GM12878 (cell line): ENCODE data around the gene UQCR10. TPM values are rescaled to one million over a fixed set of nuclear protein-coding genes. Genes with fewer than 3 reads are reported as not detected.

Experiments
- ATAC-seq: fragments of 200-7000 bp; cut with Tn5 transposase; 3 replicates; pipeline ENCODE4 v1.9.1; 2020; ENCODE audit warnings: mild to moderate bottlenecking, moderate library complexity
- BruUV-seq: library from RNA; stranded (reverse); fragments of 400-500 nt; replicated peaks from 2 replicates; lab custom pipeline; 2021; lab: Mats Ljungman, UMichigan
- CTCF ChIA-PET: fragments of 300-600 bp; sonication (Branson Sonifier 250); formaldehyde crosslinking; extraction: SDS; loops from one replicate; lab custom pipeline; 2021; ENCODE audit warnings: inconsistent platforms; lab: Yijun Ruan, JAX
- POLR2A ChIA-PET: fragments of 350-600 bp; formaldehyde crosslinking; extraction: SDS; loops from one replicate; lab custom pipeline; 2021; ENCODE audit warnings: inconsistent platforms; lab: Charles Lee
- RAD21 ChIA-PET: fragments of 300-600 bp; sonication (Branson Sonifier 250); formaldehyde crosslinking; loops from one replicate; lab custom pipeline; 2023; ENCODE audit warnings: antibody characterized with exemption; ENCODE audit not compliant: unreplicated experiment; lab: Charles Lee
- SMC1A ChIA-PET: fragments of 300-600 bp; sonication (Branson Sonifier 250); formaldehyde crosslinking; loops from one replicate; lab custom pipeline; 2023; ENCODE audit not compliant: unreplicated experiment, uncharacterized antibody; lab: Charles Lee
- DNase-seq: peaks from one replicate; pipeline ENCODE4 v3.0.0-alpha.2; 2011; ENCODE audit warnings: low read depth, low spot score
- FAIRE-seq: peaks from 3 replicates; lab custom pipeline; 2011; peaks lifted over from hg19 to GRCh38; lab: Jason Lieb, UNC
- H2AFZ ChIP-seq: 2 replicates; pipeline ENCODE4 v1.6.0; 2011; ENCODE audit warnings: low read depth, low read length, control low read depth; ENCODE audit not compliant: control insufficient read depth
- H3K27ac ChIP-seq: 2 replicates; pipeline ENCODE4 v1.5.1; 2011; ENCODE audit warnings: control low read depth; ENCODE audit not compliant: control insufficient read depth, insufficient read depth
- H3K27me3 ChIP-seq, 2 experiments: replicated peaks in 1 of 2; 2 replicates each; pipeline versions ENCODE4 v1.6.0 to v1.6.1; 2011; ENCODE audit warnings: low read length in 1 of 2; ENCODE audit not compliant: control insufficient read depth in 2 of 2, insufficient read depth in 2 of 2
- H3K36me3 ChIP-seq, 2 experiments: 2 replicates each; pipeline ENCODE4 v1.5.1; 2011; ENCODE audit warnings: low read length in 1 of 2; ENCODE audit not compliant: control insufficient read depth in 2 of 2, insufficient read depth in 2 of 2
- H3K4me1 ChIP-seq: 2 replicates; pipeline ENCODE4 v1.6.1; 2011; ENCODE audit warnings: mild to moderate bottlenecking, low read length, moderate library complexity, mixed read lengths; ENCODE audit not compliant: control insufficient read depth, insufficient read depth
- H3K4me2 ChIP-seq: 2 replicates; pipeline ENCODE4 v1.6.0; 2011; ENCODE audit warnings: control low read depth; ENCODE audit not compliant: control insufficient read depth, insufficient read depth
- H3K4me3 ChIP-seq: fragments of 200-600 bp; sonication (generic); 2 replicates; pipeline ENCODE4 v1.5.1; 2016
- H3K79me2 ChIP-seq: 2 replicates; pipeline ENCODE4 v1.6.0; 2011; ENCODE audit warnings: low read length; ENCODE audit not compliant: control insufficient read depth, insufficient read depth
- H3K9ac ChIP-seq: 2 replicates; pipeline ENCODE4 v1.8.0; 2011; ENCODE audit warnings: low read length, control low read depth, mixed read lengths; ENCODE audit not compliant: control insufficient read depth, insufficient read depth
- H3K9me3 ChIP-seq: replicated peaks from 3 replicates; pipeline ENCODE4 v1.5.1; 2011; ENCODE audit warnings: mild to moderate bottlenecking, low read length; ENCODE audit not compliant: control insufficient read depth, insufficient read depth
- H4K20me1 ChIP-seq: 2 replicates; pipeline ENCODE4 v1.6.0; 2011; ENCODE audit not compliant: control insufficient read depth, insufficient read depth
- E4F1 ChIP-seq: fragments of 450-650 bp; IDR thresholded peaks from 2 replicates; pipeline ENCODE4 v1.6.1; 2018; ENCODE audit warnings: borderline replicate concordance, mild to moderate bottlenecking; ENCODE audit not compliant: partially characterized antibody
- EP300 ChIP-seq, 2 experiments: fragments of 150-350 bp in 1 of 2; IDR thresholded peaks; 2 replicates each; pipeline ENCODE4 v1.6.1; 2011 to 2012; ENCODE audit warnings: low read depth in 2 of 2, low read length in 2 of 2, borderline replicate concordance in 1 of 2, improper control_type of control experiment in 1 of 2, inconsistent platforms in 1 of 2; ENCODE audit not compliant: control insufficient read depth in 1 of 2
- EZH2 ChIP-seq: IDR thresholded peaks from 2 replicates; pipeline ENCODE4 v1.6.1; 2012; ENCODE audit warnings: low read depth, mild to moderate bottlenecking, control low read depth, inconsistent platforms, low read length, borderline replicate concordance; ENCODE audit not compliant: control insufficient read depth
- NBN ChIP-seq: fragments of 450-650 bp; IDR thresholded peaks from 2 replicates; pipeline ENCODE4 v1.6.1; 2016
- NR2C1 ChIP-seq: fragments of 450-650 bp; IDR thresholded peaks from 2 replicates; pipeline ENCODE4 v1.6.1; 2017; ENCODE audit warnings: antibody characterized with exemption, mild to moderate bottlenecking, moderate library complexity
- SMC3 ChIP-seq: IDR thresholded peaks from 2 replicates; pipeline ENCODE4 v1.6.1; 2011; ENCODE audit warnings: low read length, improper control_type of control experiment, borderline replicate concordance
- SREBF1 ChIP-seq: IDR thresholded peaks from 2 replicates; pipeline ENCODE4 v1.6.1; 2012; ENCODE audit warnings: mild to moderate bottlenecking, low read length
- SUPT20H ChIP-seq: IDR thresholded peaks from 2 replicates; pipeline ENCODE4 v1.6.1; 2011; ENCODE audit warnings: low read depth, mild to moderate bottlenecking, low read length, moderate library complexity, borderline replicate concordance; ENCODE audit not compliant: control insufficient read depth
- TCF12 ChIP-seq: IDR thresholded peaks from 2 replicates; pipeline ENCODE4 v1.6.1; 2011; ENCODE audit warnings: low read depth, mild to moderate bottlenecking, low read length
- ZBTB33 ChIP-seq: fragments of 450-650 bp; IDR thresholded peaks from 2 replicates; pipeline ENCODE4 v1.6.1; 2017; ENCODE audit warnings: mild to moderate bottlenecking
- WGBS: methylation state at CpG from one replicate; pipeline ENCODE4 v1.1.6; 2016; ENCODE audit warnings: low lambda C conversion rate; ENCODE audit not compliant: insufficient replicate concordance, insufficient coverage; ENCODE audit errors: missing lambda C conversion rate; 5-methylcytosine and 5-hydroxymethylcytosine counted together
- in situ Hi-C: fragments of 300-500 bp; cut with MboI; formaldehyde crosslinking; loops from 9 replicates; pipeline ENCODE4 v1.14.3; 2018; ENCODE audit warnings: mixed read lengths
- intact Hi-C: fragments of 100-400 bp; cut with micrococcal nuclease; formaldehyde crosslinking; loops from one replicate; pipeline ENCODE4 v1.14.2; 2022; ENCODE audit not compliant: unreplicated experiment
- polyA plus RNA-seq, 11 experiments: library from polyadenylated mRNA; depleted of rRNA in 4 of 11; unstranded in 6 of 11; stranded (reverse) in 5 of 11; fragments of >200 nt; fragmentation: Nextera tagmentation in 4 of 11; fragmentation: Illumina TruSeq in 1 of 11; extraction: Ambion mirVana in 4 of 11; extraction: Trizol in 1 of 11; gene quantifications; 1 replicate in 1 of 11; 2 replicates in 10 of 11; pipeline versions ENCODE4 v1.2.1 to v1.2.3, GENCODE V29; 2011 to 2016; ENCODE audit warnings: inconsistent platforms in 2 of 11, missing spikeins in 2 of 11, low read depth in 1 of 11
- total RNA-seq, 4 experiments: library from RNA; depleted of rRNA in 3 of 4; stranded (reverse); fragments of >200 nt in 3 of 4; fragmentation: Illumina TruSeq in 1 of 4; extraction: Trizol in 1 of 4; gene quantifications; 2 replicates each; pipeline versions ENCODE4 v1.2.1 to v1.2.3, GENCODE V29; 2013 to 2021

UQCR10 gene
- total and polyA plus RNA-seq, 10 of the 15 experiments (the other 5 are each of a cell fraction or from before 2014, with no cell fraction given), result 144 to 1,021 (median 214) TPM

- TF ChIP-seq NBN (no peak), E4F1 (no peak)
Measured at GRCh38 chr22:29724843-29725242, 42.3 kb upstream of the UQCR10 start (continued).

GRCh38 chr22:29726106-29726505 lies 41.1 kb upstream of the UQCR10 start:
- ATAC-seq, result no peak
- no peak overlapping the region for H3K27ac ChIP-seq
- 17% methylated on average over 6 of the region's 7 CpGs for whole genome bisulfite sequencing
- H3K79me2 ChIP-seq, result no peaks in the 10 kb centered on the region
- RAD21 ChIA-PET, result no interaction called here
- SMC1A ChIA-PET, result no interaction called here
- no peaks in the 10 kb centered on the region for H4K20me1 ChIP-seq
- no TSS peak for BruUV-seq
- TF ChIP-seq SMC3 (no peak), NR2C1 (no peak), SREBF1 (no peak), ZBTB33 (no peak), EZH2 (no peak), EP300 (IDR thresholded peaks at IDR 0.05; ENCODE audit: borderline replicate concordance in 1 of 2, control insufficient read depth in 1 of 2, low read depth in 2 of 2, low read length in 2 of 2) (no peak), TCF12 (no peak), SUPT20H (no peak)
- no peak overlapping the region for H2AFZ ChIP-seq
- in situ Hi-C loops, result no loop called here
- no peak overlapping the region for H3K9ac ChIP-seq
- DNase-seq, result no peak
- H3K4me3 ChIP-seq, result no peak overlapping the region
- H3K9me3 ChIP-seq, result no peaks in the 10 kb centered on the region
- intact Hi-C loops, result loop anchor here (10.0 kb wide), 1 partner anchor 359 kb away; the partner anchor contains the start of gene HORMAD2
- no peak overlapping the region for H3K4me2 ChIP-seq
- H3K36me3 ChIP-seq, result no peaks in the 10 kb centered on the region; a peak in 1 of 4 replicates
- POLR2A ChIA-PET, result no interaction called here
- H3K4me1 ChIP-seq, result no peaks in the 10 kb centered on the region
- CTCF ChIA-PET, result interaction anchor here (0.6 to 2.5 kb wide), 2 partner anchors 278 to 365 kb away, joined by 3 to 8 read pairs; no protein-coding TSS in a partner anchor
- H3K27me3 ChIP-seq, result peaks cover 0 to 2% of the 10 kb centered on the region in 2 experiments; a peak in 1 of 4 replicates
- FAIRE-seq, result no peak
